Mammary epithelial cell (primary cell): Measurements from ENCODE around the gene ZMIZ1.

Source experiments
- EZH2 ChIP-seq: IDR thresholded peaks from 2 replicates; pipeline ENCODE4 v1.6.1; 2012; ENCODE audit warnings: low read length, inconsistent platforms, borderline replicate concordance
- TF ChIP-seq, protein P1 (sequence below), 2 donors: IDR thresholded peaks in 1 of 2; conservative IDR thresholded peaks in 1 of 2; 2 replicates each; pipeline ENCODE4 v1.5.1; 2011 to 2012; ENCODE audit warnings: inconsistent platforms in 2 of 2, low read length in 2 of 2, mild to moderate bottlenecking in 2 of 2, control low read depth in 1 of 2, low read depth in 1 of 2; ENCODE audit not compliant: insufficient read depth in 1 of 2; ENCODE audit errors: extremely low read depth in 1 of 2

DNA sequence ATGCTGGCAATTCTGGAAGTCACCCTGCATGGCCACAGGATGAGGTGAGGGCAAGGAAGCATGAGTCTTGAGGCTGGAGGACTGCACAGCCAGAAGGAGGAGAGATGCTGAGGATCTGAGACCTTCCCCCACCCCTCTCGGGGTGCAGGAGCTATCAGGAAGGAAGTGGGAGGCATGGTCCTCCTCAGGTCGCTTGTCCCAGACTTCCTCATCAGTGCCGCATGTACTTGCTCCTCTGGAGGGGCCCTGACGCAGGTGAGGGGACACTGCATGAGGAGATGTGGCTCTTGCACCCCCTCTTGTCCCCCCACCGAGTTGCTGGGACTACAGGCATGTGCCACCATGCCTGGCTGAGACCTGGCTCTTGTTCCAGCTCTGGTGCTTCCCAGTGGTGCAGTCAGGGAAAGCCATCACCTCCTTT is 5.7 kb upstream of the ZMIZ1 start:
- TF ChIP-seq, protein P1, sequence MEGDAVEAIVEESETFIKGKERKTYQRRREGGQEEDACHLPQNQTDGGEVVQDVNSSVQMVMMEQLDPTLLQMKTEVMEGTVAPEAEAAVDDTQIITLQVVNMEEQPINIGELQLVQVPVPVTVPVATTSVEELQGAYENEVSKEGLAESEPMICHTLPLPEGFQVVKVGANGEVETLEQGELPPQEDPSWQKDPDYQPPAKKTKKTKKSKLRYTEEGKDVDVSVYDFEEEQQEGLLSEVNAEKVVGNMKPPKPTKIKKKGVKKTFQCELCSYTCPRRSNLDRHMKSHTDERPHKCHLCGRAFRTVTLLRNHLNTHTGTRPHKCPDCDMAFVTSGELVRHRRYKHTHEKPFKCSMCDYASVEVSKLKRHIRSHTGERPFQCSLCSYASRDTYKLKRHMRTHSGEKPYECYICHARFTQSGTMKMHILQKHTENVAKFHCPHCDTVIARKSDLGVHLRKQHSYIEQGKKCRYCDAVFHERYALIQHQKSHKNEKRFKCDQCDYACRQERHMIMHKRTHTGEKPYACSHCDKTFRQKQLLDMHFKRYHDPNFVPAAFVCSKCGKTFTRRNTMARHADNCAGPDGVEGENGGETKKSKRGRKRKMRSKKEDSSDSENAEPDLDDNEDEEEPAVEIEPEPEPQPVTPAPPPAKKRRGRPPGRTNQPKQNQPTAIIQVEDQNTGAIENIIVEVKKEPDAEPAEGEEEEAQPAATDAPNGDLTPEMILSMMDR (conservative IDR thresholded peaks at IDR 0.05 in 1 of 2, IDR thresholded peaks at IDR 0.05 in 1 of 2; ENCODE audit: extremely low read depth in 1 of 2, insufficient read depth in 1 of 2, low read depth in 1 of 2, low read length in 2 of 2): no peak
- no peak for TF ChIP-seq EZH2
